ENCODE measurements around the gene JMJD6.

Gene JMJD6

GRCh38 chr17:76706817-76707216 is 19.6 kb downstream of the JMJD6 start:
- ATAC-seq (ENCODE audit: low read depth): no peak
- H3K36me3 ChIP-seq (ENCODE audit: low read depth): no peaks in the 10 kb centered on the region

GRCh38 chr17:76704805-76705204 is 21.6 kb downstream of the JMJD6 start:
- Histone ChIP-seq H3K36me3 (ENCODE audit: low read depth) (no peaks in the 10 kb centered on the region), H3K9me3 (ENCODE audit: severe bottlenecking) (no peaks in the 10 kb centered on the region), H3K27me3 (ENCODE audit: insufficient read depth, poor library complexity, severe bottlenecking) (no peaks in the 10 kb centered on the region), H3K4me1 (ENCODE audit: insufficient read depth, poor library complexity, severe bottlenecking) (peaks cover 15% of the 10 kb centered on the region), H3K27ac (ENCODE audit: poor library complexity, severe bottlenecking) (no peak overlapping the region), H3K4me3 (ENCODE audit: severe bottlenecking) (no peak overlapping the region)
- TF ChIP-seq, protein P1, sequence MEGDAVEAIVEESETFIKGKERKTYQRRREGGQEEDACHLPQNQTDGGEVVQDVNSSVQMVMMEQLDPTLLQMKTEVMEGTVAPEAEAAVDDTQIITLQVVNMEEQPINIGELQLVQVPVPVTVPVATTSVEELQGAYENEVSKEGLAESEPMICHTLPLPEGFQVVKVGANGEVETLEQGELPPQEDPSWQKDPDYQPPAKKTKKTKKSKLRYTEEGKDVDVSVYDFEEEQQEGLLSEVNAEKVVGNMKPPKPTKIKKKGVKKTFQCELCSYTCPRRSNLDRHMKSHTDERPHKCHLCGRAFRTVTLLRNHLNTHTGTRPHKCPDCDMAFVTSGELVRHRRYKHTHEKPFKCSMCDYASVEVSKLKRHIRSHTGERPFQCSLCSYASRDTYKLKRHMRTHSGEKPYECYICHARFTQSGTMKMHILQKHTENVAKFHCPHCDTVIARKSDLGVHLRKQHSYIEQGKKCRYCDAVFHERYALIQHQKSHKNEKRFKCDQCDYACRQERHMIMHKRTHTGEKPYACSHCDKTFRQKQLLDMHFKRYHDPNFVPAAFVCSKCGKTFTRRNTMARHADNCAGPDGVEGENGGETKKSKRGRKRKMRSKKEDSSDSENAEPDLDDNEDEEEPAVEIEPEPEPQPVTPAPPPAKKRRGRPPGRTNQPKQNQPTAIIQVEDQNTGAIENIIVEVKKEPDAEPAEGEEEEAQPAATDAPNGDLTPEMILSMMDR (IDR thresholded peaks at IDR 0.05; ENCODE audit: poor library complexity, severe bottlenecking): no peak
- ATAC-seq (ENCODE audit: low read depth): no peak
- DNase-seq (ENCODE audit: low spot score): no peak

More at GRCh38 chr17:76706817-76707216, 19.6 kb downstream of the JMJD6 start:
- no peaks in the 10 kb centered on the region for H3K27me3 ChIP-seq (ENCODE audit: insufficient read depth, poor library complexity, severe bottlenecking)
- H3K27ac ChIP-seq (ENCODE audit: poor library complexity, severe bottlenecking): no peak overlapping the region
- TF ChIP-seq, protein P1 (IDR thresholded peaks at IDR 0.05; ENCODE audit: poor library complexity, severe bottlenecking): no peak
- H3K9me3 ChIP-seq (ENCODE audit: severe bottlenecking): no peaks in the 10 kb centered on the region
- no peaks in the 10 kb centered on the region for H3K4me1 ChIP-seq (ENCODE audit: insufficient read depth, poor library complexity, severe bottlenecking)
- no peak overlapping the region for H3K4me3 ChIP-seq (ENCODE audit: severe bottlenecking)
- DNase-seq (ENCODE audit: low spot score): no peak

- no peak overlapping the region for H3K4me3 ChIP-seq (ENCODE audit: severe bottlenecking)
- no peak overlapping the region for H3K27ac ChIP-seq (ENCODE audit: poor library complexity, severe bottlenecking)
- no peak for DNase-seq (ENCODE audit: low spot score)
- H3K9me3 ChIP-seq (ENCODE audit: severe bottlenecking): no peaks in the 10 kb centered on the region
- H3K27me3 ChIP-seq (ENCODE audit: insufficient read depth, poor library complexity, severe bottlenecking): no peaks in the 10 kb centered on the region
- TF ChIP-seq, protein P1 (IDR thresholded peaks at IDR 0.05; ENCODE audit: poor library complexity, severe bottlenecking): no peak
- H3K4me1 ChIP-seq (ENCODE audit: insufficient read depth, poor library complexity, severe bottlenecking): peaks cover 26% of the 10 kb centered on the region
- no peaks in the 10 kb centered on the region for H3K36me3 ChIP-seq (ENCODE audit: low read depth)
- ATAC-seq (ENCODE audit: low read depth): no peak
Measured at GRCh38 chr17:76702941-76703637, 23.3 kb downstream of the JMJD6 start.

DNA sequence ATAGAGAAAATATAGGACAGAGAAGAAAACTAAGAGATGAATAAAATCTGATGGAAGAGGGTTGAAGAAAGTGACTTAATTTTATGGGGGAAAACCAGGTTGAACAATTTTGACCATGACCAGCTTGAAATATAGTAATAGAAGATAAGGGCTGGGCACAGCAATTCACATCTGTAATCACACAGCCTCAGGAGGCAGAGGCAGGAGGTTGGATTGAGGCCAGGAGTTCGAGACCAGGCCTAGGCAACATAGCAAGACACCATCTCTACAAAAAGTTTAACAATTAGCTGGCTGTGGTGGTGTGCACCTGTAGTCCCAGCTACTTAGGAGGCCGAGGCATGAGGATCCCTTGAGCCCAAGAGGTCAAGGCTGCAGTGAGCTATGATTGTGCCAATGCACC is 24.3 kb downstream of the JMJD6 start:
- H3K4me1 ChIP-seq (ENCODE audit: insufficient read depth, poor library complexity, severe bottlenecking): peaks cover 26% of the 10 kb centered on the region
- no peaks in the 10 kb centered on the region for H3K36me3 ChIP-seq (ENCODE audit: low read depth)
- ATAC-seq (ENCODE audit: low read depth): no peak
- DNase-seq (ENCODE audit: low spot score): no peak
- no peaks in the 10 kb centered on the region for H3K27me3 ChIP-seq (ENCODE audit: insufficient read depth, poor library complexity, severe bottlenecking)
- TF ChIP-seq, protein P1 (IDR thresholded peaks at IDR 0.05; ENCODE audit: poor library complexity, severe bottlenecking): no peak
- no peaks in the 10 kb centered on the region for H3K9me3 ChIP-seq (ENCODE audit: severe bottlenecking)
- H3K4me3 ChIP-seq (ENCODE audit: severe bottlenecking): no peak overlapping the region
- peak overlapping the region; percentile 67 for H3K27ac ChIP-seq (ENCODE audit: poor library complexity, severe bottlenecking)

- DNase-seq (ENCODE audit: low spot score) (no peak), ATAC-seq (ENCODE audit: low read depth) (no peak; the same call in 2 of the 3 replicates)
- Histone ChIP-seq H3K4me3 (ENCODE audit: severe bottlenecking) (no peak overlapping the region), H3K4me1 (ENCODE audit: insufficient read depth, poor library complexity, severe bottlenecking) (peaks cover 26% of the 10 kb centered on the region), H3K27ac (ENCODE audit: poor library complexity, severe bottlenecking) (peak overlapping the region; percentile 67), H3K36me3 (ENCODE audit: low read depth) (no peaks in the 10 kb centered on the region), H3K27me3 (ENCODE audit: insufficient read depth, poor library complexity, severe bottlenecking) (no peaks in the 10 kb centered on the region), H3K9me3 (ENCODE audit: severe bottlenecking) (no peaks in the 10 kb centered on the region)
- TF ChIP-seq, protein P1 (IDR thresholded peaks at IDR 0.05; ENCODE audit: poor library complexity, severe bottlenecking): no peak
Measured at GRCh38 chr17:76701471-76701967, 24.9 kb downstream of the JMJD6 start.

All from RWPE2 (cell line).